ENCODE measurements around the gene CDX2.

The CDX2 gene

GRCh38 chr13:27978301-27978968 lies 9.3 kb upstream of the CDX2 start:
- no peak for DNase-seq (ENCODE audit: low spot score)

DNA sequence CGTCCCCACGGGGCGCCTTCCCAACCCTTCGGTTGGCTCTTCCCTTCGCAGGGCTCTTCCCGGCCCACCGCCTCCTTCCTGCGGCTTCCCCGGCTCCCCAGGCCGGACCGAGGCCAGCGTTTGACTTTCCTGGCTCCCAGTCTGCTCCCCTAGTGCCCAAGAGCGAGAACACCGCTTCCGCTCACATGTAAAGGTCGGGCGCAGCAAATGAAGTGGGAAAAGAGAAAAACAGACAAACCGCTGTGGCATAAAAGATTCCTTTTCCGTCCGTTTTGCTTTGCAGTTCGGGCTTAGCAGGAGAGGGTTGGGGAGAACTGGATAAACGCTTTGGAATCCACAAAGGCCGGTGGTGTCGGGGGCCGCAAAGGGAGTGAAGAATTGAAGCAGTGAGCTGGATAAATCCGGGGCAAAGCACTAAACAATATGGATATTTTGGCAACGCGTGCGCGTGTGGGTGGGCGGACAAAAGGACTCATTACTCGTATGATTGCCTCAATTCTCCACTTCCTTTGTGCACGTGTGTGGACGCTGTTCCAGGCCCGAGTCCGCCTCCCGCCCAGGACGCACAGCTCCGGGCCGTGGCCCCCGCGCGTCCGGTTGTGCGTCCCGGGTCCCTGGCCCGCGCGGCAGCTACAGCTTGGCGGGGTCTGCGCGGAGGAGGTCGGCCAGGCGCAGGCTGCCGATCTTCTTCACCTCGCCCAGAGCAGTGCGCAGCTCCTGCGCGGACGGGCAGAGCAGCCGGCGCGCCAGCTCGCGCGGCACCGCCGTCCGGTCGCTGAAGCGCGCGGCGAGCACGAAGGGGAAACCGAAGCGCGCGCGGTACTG lies 8.6 kb upstream of the CDX2 start:
- DNase-seq (ENCODE audit: low spot score), result no peak

GRCh38 chr13:27976362-27977091 lies 7.4 kb upstream of the CDX2 start:
- no peak for DNase-seq (ENCODE audit: low spot score)

- DNase-seq (ENCODE audit: low spot score), result no peak
Measured at GRCh38 chr13:27975564-27976361, 6.6 kb upstream of the CDX2 start.

DNA sequence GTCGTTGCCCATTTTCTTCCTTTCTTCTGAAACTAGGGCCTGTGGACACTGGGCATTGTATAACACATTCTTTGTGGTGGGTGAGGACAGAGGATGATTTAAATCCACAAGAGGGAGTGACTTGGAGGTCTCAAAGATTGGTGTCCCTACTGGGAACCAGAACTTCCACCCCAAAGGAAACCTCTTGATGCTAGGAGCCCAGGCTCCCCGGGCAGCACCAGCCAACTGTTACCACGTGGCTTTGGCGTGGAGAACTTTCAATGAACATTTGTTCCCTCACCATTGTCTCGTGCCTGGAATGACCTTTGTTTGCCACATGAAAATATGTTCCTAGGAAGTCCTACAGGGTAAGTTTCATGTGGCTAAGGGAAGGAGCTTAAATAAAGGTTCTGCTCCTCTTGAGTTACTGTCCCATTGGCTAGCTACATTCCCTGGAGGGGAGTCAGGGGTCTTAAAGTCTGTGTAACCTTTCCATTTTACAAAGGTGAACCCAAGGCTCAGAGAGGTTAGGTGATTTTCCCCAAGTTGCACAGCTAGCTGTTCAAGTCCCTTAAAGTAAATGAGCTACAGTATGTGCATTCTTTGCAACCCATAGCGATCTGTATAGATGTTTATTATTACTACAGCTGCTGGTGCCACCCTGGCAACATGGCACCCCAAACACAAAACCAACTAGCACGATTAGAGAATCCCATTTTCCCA lies 5.0 kb upstream of the CDX2 start:
- DNase-seq (ENCODE audit: low spot score), result no peak

DNA sequence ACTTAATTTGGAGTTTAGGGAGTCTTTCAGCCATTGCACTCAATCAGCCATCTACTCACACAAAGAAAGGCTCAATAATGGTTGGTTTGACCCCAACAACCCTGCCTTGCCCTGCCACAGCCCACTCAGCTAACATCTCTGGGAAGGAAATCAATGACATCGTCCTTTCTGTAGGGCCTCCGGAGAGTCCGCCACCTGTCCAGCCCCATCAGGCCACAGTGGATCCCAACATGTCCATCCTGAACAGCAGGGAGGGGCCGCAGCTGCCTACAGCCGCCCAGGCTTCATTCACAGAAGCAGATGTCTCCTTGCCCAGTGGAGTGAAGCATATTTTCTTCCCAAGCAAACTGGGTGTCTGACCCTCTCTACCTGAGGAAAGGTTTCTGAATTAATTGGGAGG lies 4.2 kb upstream of the CDX2 start:
- DNase-seq (ENCODE audit: low spot score), result no peak

DNA sequence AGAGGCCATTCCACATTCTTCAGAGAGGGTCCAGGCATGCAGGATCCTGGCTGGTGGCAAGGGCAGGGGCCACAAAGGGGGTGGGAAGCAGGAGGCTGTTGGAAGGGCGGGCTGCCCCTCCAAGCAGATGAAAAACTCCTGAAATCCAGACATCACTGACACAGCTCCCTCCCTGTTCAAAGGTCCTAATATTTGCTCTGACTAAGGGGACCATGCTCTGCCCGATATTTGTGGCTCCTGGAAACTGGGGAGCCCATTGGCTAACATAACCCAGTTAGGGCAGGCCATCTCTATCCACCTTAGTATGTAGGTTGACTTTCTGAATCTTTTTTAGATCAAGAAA lies 3.3 kb upstream of the CDX2 start:
- DNase-seq (ENCODE audit: low spot score), result no peak

DNA sequence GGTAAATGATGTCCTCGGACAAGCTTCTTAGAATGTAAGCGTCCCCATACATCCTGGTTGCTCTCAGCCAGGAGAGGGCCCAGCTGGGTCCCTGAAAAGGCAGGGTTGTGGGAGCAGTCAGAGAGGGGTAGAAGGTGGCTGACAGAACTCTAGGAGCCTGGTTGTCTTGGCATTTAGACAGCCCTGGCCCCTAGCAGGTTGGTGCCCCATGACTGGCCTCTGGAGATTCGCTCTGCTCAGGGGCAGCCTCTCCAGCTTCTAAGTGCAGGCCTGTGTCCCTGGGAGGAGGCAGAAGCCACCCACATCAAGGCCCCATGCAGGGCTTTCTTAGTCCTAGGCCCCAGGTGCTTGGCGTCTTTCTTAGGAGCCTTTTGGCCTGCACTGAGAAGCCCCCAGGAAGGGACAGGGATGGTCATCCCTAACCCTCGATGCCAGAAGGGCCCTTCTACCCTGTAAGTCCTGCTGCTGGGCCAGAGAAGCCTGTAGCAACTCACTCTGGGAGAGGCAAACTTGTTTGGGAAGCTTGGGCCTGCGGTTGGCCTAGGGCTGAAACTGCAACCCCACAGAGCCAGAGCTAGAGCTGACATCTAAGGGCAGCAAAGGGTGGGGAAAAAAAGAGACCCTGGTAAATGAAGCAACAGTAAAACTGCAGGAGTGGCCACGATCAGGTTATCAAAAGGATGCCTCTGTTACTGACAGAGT lies 2.8 kb upstream of the CDX2 start:
- no peak for DNase-seq (ENCODE audit: low spot score)

- no peak for DNase-seq (ENCODE audit: low spot score)
Measured at GRCh38 chr13:27971236-27971645, 2.1 kb upstream of the CDX2 start.

DNA sequence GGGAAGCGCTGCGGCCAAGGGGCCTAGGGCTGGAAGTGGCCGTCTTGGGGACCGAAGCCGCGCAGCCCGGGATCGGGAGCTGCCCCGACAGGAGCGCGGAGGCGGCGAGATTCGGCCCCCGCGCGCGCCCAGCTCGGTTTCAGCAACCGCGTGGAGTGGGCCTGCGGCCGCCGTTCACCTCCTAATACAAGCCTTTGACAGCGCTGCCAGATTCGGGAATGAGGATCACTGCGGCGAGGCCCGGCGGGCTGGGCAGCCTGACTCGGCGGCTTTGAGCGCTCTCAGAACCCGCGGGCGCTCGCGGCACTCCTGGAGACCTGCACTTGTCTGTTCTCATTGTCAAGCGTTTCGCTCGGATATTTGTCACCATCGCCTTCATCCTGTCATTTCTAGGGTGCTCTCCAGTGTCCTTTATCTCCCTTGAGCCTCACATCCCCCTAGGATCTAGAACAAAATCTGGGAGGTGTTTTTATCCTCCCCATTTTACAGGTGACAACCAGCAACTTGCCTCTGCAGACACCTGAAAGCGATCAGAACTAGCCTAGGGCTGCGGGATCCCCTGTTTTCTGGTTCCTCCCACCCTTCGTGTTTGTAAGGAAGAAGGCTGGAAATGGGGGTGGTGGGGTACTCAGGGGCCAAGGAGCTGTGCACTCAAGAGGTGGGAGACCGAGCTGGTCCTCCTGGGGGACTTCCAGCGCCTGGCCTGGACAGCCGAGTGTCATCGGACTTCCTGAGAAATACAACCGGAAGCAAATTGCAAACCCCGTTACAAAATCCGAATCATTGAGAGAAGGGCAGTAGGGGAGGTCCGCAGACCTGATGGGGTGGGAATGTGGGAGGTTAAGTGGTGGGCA lies 1.5 kb upstream of the CDX2 start:
- DNase-seq (ENCODE audit: low spot score), result no peak

GRCh38 chr13:27969866-27970229 lies 733 bp upstream of the CDX2 start:
- no peak for DNase-seq (ENCODE audit: low spot score)

- DNase-seq (ENCODE audit: low spot score), result no peak
Measured at GRCh38 chr13:27968316-27969081, 616 bp downstream of the CDX2 start.

DNA sequence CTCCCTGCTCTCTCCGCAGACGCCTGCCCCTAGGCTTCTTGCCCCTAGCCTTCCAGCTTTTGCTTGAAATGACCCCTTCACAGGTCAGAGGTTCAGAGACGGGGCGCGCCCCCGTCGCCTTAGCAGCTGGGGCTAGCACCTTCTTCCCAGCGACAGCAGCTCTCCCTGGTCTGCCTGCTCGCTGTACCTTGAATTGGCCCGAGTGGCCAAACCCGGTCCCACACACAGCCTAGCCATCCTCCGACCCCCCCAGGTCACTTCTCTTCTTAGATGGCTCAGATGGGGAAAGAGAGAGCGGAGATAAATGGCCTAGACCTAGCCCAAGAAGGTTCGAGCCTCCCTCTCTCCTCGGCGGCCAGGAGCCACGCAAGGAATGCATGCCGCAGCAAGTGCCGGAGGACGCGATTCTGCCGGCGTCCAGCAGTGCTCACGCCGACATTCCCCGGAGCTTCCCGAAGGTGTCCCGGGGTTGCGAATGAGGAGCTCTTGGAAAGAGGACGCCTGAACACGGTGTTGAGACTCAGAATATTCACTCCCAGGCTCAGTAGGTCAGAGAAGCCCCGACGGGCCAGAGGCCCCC lies 1.3 kb downstream of the CDX2 start:
- DNase-seq (ENCODE audit: low spot score), result no peak

- no peak for DNase-seq (ENCODE audit: low spot score)
Measured at GRCh38 chr13:27967203-27967735, 1.8 kb downstream of the CDX2 start.

- DNase-seq (ENCODE audit: low spot score), result no peak
Measured at GRCh38 chr13:27966641-27967202, 2.4 kb downstream of the CDX2 start.

DNA sequence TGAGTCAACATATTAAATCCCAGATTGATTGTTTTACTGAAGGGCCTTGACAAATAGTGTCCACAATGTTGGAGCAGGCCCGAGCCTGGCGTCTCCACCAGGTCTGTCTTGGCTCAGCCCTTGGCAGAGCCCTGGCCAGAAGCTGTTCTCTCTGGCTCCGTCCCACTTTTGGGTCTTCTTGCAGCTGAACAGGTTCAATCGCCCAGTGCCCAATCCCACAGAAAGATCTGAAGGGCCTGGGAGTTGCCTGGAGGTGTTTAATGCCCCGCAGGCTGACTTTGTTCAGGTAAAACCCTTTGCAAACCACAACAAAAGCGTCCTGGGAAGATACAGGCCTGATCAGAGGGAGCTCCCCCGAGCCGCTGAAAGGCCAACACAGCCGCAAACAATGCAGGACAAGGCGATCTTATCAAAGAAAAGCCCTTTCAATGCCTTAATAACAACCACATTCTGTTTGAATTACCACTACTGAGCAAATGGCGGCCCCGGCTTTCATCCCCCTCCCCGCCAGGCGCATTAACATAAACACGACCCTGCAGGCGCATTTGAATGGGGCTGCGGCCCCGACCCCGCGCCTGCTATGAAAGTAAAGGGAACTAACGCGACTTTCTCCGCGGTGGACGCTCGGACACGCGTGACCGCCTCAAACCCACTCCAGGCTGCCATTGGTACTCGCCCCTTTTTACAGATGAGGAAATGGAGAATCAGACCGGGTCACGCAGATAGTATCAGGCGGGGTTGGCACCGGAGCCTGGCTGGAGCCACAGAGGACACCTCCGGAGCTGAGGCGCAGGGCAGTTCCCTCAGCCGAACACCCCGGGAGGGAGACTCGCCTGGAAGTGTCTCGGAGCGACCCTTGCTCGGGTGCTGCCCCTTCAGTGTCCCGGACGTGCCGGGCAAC lies 3.1 kb downstream of the CDX2 start:
- DNase-seq (ENCODE audit: low spot score), result no peak

DNA sequence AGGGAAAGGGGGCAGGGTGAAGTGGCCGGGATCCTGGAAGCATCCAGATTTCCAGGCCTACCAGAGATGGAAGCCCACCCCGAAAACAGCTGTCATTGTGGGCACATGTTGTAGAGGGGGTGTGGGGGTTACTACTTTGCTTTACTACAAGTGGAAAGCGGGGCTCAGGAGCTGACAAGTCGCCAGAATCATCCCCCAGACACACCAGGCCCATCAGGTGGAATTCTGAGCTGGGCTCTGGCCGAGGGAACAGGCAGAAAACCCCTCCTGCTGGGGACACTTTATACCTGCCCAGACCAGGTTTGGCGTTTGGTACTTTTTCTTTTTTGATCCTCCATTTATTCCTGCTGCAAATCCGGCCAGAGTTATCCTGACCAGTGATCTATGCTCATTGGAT lies 3.8 kb downstream of the CDX2 start:
- DNase-seq (ENCODE audit: low spot score), result no peak
